DMS153 treated with DMSO at 0.1 percent for 48 hours (cell line): Measurements from ENCODE around the gene GABPB2.

Source experiments
- DNase-seq: peaks from one replicate; lab custom pipeline; 2025; ENCODE audit not compliant: unreplicated experiment; lab: John Stamatoyannopoulos, UW

GABPB2 gene

GRCh38 chr1:151070474-151071276 is at the start of gene GABPB2:
TSS of gene GABPB2 (plus strand) at chr1:151070761. CDS start at chr1:151088190, 17,429 bp downstream.
- peak; percentile 92 for DNase-seq

DNA sequence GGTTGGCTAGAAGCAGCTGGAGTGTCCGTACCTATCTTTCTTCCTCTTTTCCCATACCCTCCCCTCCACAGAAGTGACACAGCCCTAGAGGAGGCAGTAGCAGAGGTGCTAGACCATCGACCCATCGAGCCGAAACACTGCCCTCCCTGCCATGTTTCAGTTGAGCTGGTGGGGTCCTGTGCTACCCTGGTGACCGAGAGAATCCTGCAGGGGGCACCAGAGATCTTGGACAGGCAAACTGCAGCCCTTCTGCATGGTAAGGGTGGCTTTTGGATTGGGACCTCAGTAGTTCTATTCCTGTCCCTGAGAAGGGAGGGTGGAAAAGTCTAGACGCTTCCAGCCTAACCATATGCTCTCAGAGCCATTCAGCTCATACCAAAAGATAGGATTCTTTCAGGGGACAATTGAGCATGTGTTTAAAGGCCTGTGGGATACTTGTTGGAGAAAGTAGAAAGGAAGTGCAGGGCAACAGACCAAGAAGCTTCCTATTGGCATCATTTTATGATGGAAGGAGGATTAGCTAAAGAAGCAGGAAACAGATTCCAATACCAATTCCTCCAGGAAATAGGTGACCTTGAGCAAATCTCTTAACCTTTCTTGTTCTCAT is 45.9 kb upstream of the GABPB2 start:
- peak; percentile 61 for DNase-seq

GRCh38 chr1:151026460-151026859 is 44.1 kb upstream of the GABPB2 start:
- no peak for DNase-seq

DNA sequence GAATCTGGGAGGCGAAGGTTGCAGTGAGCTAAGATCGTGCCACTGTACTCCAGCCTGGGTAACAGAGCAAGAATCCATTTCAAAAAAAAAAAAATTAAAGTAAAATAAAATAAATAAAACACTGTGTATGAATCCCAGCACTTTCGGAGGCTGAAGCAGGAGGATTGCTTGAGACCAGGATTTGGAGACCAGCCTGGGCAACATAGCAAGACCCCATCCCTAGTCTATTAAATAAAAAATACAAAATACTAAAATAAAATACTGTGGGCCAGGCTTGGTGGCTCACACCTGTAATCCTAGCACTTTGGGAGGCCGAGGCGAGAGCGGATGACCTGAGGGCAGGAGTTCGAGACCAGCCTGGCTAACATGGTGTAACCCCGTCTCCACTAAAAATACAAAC is 38.4 kb upstream of the GABPB2 start:
- no peak for DNase-seq

- DNase-seq = no peak
Observed at GRCh38 chr1:151035167-151035566, 35.4 kb upstream of the GABPB2 start.

- no peak for DNase-seq
Observed at GRCh38 chr1:151036356-151036755, 34.2 kb upstream of the GABPB2 start, which contains the start of gene BNIPL. TSS of gene BNIPL (plus strand) at chr1:151036586. CDS start at chr1:151036726, 140 bp downstream.

- DNase-seq = no peak
Observed at GRCh38 chr1:151037032-151037431, 33.5 kb upstream of the GABPB2 start.

DNA sequence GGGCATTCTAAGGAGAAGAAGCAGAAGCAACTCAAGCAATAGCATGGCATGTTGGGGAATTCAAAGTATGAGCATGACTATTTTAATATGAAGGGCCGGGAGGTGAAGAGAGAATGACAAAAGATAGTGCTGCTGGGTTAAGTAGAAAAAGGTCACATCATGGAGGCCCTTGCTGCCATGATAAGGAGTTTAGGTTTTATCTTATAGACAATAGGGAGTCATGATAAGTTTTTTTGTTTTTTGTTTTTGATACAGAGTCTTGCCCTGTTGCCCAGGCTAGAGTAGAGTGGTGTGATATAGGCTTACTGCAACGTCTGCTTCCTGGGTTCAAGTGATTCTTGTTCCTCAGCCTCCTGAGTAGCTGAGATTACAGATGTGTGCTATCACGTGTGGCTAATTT is 31.0 kb upstream of the GABPB2 start:
- DNase-seq = no peak

- DNase-seq = no peak
Observed at GRCh38 chr1:151043163-151043562, 27.4 kb upstream of the GABPB2 start.

- peak; percentile 52 for DNase-seq
Observed at GRCh38 chr1:151047591-151047924, 23.0 kb upstream of the GABPB2 start, which contains the start of gene C1orf56. TSS of gene C1orf56 (plus strand) at chr1:151047751. CDS start at chr1:151047848, 97 bp downstream.

DNA sequence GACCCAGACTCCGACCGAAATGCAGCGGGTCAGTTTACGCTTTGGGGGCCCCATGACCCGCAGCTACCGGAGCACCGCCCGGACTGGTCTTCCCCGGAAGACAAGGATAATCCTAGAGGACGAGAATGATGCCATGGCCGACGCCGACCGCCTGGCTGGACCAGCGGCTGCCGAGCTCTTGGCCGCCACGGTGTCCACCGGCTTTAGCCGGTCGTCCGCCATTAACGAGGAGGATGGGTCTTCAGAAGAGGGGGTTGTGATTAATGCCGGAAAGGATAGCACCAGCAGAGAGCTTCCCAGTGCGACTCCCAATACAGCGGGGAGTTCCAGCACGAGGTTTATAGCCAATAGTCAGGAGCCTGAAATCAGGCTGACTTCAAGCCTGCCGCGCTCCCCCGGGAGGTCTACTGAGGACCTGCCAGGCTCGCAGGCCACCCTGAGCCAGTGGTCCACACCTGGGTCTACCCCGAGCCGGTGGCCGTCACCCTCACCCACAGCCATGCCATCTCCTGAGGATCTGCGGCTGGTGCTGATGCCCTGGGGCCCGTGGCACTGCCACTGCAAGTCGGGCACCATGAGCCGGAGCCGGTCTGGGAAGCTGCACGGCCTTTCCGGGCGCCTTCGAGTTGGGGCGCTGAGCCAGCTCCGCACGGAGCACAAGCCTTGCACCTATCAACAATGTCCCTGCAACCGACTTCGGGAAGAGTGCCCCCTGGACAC is 22.5 kb upstream of the GABPB2 start:
- peak; percentile 74 for DNase-seq

- DNase-seq = no peak
Observed at GRCh38 chr1:151048645-151049032, 21.9 kb upstream of the GABPB2 start.

DNA sequence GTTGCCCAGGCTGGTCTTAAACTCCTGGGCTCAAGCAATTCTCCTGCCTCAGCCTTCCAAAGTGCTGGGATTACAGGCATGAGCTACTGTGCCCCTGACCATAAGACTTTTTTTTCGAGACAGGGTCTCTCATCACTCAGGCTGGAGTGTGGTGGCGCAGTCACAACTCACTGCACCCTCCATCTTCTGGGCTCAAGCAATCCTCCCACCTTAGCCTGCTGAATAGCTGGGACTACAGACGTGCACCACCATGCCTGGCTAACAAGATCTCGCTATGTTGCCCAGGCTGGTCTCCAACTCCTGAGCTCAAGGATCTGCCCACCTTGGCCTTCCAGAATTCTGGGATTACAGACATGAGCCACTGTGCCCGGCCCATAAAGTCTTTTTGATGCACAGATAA is 21.1 kb upstream of the GABPB2 start:
- no peak for DNase-seq

- DNase-seq = no peak
Observed at GRCh38 chr1:151050051-151050688, 20.4 kb upstream of the GABPB2 start.

DNA sequence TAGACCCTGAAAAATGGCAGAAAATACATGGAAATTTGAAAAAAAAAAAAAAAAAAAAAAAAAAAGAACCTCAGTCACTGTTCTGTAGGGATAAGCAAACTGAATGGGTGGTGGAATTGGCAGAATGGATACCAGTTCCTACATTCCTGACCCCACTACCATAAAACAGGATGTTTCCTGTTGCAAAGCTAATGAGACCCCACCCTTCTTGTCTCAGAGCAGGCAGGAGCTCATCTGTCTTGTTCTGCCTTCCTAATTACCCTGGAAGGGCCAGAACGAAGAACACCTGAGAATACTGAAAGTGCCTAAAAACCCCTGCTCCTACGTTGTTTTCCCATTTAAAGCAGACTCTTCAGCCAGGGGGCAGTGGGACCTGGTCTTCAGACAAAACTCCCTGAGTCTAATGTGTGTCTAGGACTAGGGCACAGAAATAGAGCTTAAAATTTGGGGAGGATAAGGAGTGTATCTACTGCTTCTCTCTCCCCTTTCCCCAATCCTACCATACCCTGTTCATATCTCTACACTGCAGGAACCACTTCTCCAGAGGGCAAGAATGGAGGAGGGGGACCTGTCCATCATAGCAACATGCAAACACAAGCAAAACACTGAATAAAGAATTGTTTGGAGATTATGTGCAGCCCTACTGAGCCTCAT is 19.1 kb upstream of the GABPB2 start:
- no peak for DNase-seq

DNA sequence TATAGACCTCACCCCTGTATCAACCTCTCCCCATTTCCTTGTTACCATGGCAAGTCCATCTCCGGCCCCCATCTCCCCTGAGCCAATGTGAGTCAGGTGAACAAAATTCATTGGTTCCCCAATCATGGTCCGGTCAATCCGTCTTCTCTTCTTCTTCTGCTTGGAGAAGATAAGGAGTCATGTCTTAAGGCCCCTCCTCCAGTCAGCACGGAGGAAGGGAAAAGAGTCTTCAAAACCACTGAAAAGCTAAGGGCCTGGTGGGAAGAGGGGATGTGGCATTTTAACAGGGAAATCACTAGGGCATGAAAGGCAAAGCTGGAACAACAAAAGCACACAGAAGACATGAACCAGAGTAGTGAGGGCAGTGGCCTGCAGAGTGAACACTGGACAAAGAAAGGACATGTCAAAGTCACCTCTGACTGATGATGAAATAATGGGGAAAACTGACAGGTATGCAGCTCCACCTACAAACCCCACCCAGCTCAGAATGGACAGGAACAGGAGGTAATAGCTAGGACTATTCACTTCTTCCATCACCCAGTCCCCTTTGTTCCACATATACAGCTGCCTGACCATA is 15.5 kb upstream of the GABPB2 start:
- no peak for DNase-seq

GRCh38 chr1:151055581-151055980 is 15.0 kb upstream of the GABPB2 start:
- no peak for DNase-seq

- no peak for DNase-seq
Observed at GRCh38 chr1:151056149-151056548, 14.4 kb upstream of the GABPB2 start.

DNA sequence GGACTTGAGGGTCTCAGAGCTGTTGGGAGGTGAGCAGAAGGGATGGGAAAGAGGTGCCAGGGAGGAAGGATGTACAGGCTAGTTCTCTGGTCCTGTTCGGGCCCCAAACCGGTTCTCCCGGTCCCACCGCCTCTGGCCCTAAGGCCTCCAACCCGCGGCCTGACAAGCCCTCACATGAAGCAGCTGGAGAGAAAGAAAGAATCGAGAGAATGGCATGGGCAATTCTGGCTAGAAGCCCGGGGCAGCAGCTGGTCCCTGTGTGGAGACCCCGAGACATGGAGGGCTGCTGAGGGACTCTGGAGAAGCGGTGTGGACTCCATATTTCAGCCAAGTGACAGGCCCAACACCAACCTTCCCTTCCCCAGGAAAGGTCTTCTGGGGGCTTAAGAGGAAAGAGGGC is 11.9 kb upstream of the GABPB2 start:
- peak; percentile 27 for DNase-seq
